ENCODE results near the gene SH3BGRL3.

DNA sequence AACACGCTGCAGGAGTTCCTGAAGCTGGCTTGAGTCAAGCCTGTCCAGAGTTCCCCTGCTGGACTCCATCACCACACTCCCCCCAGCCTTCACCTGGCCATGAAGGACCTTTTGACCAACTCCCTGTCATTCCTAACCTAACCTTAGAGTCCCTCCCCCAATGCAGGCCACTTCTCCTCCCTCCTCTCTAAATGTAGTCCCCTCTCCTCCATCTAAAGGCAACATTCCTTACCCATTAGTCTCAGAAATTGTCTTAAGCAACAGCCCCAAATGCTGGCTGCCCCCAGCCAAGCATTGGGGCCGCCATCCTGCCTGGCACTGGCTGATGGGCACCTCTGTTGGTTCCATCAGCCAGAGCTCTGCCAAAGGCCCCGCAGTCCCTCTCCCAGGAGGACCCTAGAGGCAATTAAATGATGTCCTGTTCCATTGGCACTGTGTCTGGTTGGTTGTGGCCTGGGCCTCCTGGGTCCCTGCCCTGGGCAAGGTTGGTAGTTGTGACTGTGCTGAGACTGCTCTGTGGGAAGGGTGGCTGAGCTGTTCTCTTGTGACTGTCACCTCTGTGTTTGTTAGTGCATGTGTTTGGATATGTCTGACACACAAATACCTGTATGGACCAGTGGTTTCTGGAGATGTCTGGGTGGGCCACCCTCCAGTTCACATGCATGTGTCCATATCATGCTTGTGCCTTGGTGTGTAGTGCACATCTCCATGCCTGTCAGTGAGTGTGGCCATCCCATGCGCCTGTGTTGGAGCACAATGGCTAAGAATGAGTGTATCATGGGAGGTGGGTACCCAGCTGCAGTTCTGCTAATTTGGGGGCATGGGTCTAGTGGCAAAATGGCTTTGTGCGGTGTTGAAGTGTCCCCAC, 1.4 kb downstream of the SH3BGRL3 start:
- TF ChIP-seq EZH2 (IDR thresholded peaks at IDR 0.05; ENCODE audit: insufficient read depth, poor library complexity, severe bottlenecking): no peak
- TF ChIP-seq EZH2phosphoT487 (IDR thresholded peaks at IDR 0.05; ENCODE audit: insufficient read depth, low read depth): no peak

Data from GM23248 (cell line).